Parathyroid adenoma (tissue), 2 donors: ENCODE data around the gene DRAM1.

Source experiments
- H2AFZ ChIP-seq: fragments of 300-600 bp; sonication (generic); one replicate; pipeline ENCODE4 v1.7.0; 2017; ENCODE audit warnings: antibody characterized with exemption, mild to moderate bottlenecking
- H3K27ac ChIP-seq: fragments of 300-600 bp; sonication (generic); one replicate; pipeline ENCODE4 v1.7.0; 2017
- H3K27me3 ChIP-seq: fragments of 300-600 bp; sonication (generic); one replicate; pipeline ENCODE4 v1.7.0; 2017; ENCODE audit warnings: low read length; ENCODE audit not compliant: control insufficient read depth, insufficient read depth
- H3K36me3 ChIP-seq: fragments of 300-600 bp; sonication (generic); one replicate; pipeline ENCODE4 v1.7.0; 2017; ENCODE audit warnings: low read length; ENCODE audit not compliant: control insufficient read depth, insufficient read depth
- H3K4me1 ChIP-seq: fragments of 300-600 bp; sonication (generic); one replicate; pipeline ENCODE4 v1.7.0; 2017; ENCODE audit warnings: control low read depth
- H3K4me2 ChIP-seq: fragments of 300-600 bp; sonication (generic); one replicate; pipeline ENCODE4 v1.7.0; 2017; ENCODE audit warnings: low read length
- H3K4me3 ChIP-seq: fragments of 300-600 bp; sonication (generic); one replicate; pipeline ENCODE4 v1.7.0; 2017; ENCODE audit warnings: low read depth, low read length
- H3K79me2 ChIP-seq: fragments of 300-600 bp; sonication (generic); one replicate; pipeline ENCODE4 v1.7.0; 2017; ENCODE audit warnings: control low read depth
- H3K9ac ChIP-seq: fragments of 300-600 bp; sonication (generic); one replicate; pipeline ENCODE4 v1.7.0; 2017; ENCODE audit warnings: mild to moderate bottlenecking
- H3K9me3 ChIP-seq: fragments of 300-600 bp; sonication (generic); one replicate; pipeline ENCODE4 v1.7.0; 2017; ENCODE audit warnings: low read length; ENCODE audit not compliant: control insufficient read depth
- TF ChIP-seq, protein P1 (sequence below): fragments of 300-600 bp; sonication (generic); IDR thresholded peaks from one replicate; pipeline ENCODE4 v1.7.0; 2017; ENCODE audit warnings: antibody characterized with exemption, mild to moderate bottlenecking
- donor health status: primary hyperparathyroidism.

The DRAM1 gene

DNA sequence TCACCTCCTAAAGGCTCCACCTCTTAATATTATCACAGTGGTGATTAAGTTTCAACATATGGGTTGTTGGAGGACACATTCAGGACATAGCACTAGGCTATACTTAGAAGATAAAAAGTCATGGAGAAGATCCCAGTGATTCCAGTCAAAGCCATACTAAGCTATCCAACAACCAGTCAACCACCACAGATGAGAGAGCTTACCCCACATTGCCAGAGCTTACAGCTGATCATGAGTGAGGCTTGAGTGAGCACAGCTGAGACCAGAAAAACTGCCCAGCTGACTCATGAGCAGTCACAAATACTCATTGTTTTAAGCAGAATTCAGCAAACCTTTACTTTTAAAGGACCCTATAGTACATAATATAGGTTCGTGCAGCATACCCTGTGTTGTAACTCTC is 85.1 kb downstream of the DRAM1 start:
- no peaks in the 10 kb centered on the region for H3K36me3 ChIP-seq
- H3K9ac ChIP-seq, result no peak overlapping the region
- TF ChIP-seq, protein P1, sequence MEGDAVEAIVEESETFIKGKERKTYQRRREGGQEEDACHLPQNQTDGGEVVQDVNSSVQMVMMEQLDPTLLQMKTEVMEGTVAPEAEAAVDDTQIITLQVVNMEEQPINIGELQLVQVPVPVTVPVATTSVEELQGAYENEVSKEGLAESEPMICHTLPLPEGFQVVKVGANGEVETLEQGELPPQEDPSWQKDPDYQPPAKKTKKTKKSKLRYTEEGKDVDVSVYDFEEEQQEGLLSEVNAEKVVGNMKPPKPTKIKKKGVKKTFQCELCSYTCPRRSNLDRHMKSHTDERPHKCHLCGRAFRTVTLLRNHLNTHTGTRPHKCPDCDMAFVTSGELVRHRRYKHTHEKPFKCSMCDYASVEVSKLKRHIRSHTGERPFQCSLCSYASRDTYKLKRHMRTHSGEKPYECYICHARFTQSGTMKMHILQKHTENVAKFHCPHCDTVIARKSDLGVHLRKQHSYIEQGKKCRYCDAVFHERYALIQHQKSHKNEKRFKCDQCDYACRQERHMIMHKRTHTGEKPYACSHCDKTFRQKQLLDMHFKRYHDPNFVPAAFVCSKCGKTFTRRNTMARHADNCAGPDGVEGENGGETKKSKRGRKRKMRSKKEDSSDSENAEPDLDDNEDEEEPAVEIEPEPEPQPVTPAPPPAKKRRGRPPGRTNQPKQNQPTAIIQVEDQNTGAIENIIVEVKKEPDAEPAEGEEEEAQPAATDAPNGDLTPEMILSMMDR, result no peak
- H3K9me3 ChIP-seq, result no peaks in the 10 kb centered on the region
- H3K27me3 ChIP-seq, result no peaks in the 10 kb centered on the region
- no peak overlapping the region for H3K4me2 ChIP-seq
- H2AFZ ChIP-seq, result no peak overlapping the region
- no peak overlapping the region for H3K27ac ChIP-seq
- H3K4me3 ChIP-seq, result no peak overlapping the region
- no peaks in the 10 kb centered on the region for H3K79me2 ChIP-seq
- H3K4me1 ChIP-seq, result no peaks in the 10 kb centered on the region

DNA sequence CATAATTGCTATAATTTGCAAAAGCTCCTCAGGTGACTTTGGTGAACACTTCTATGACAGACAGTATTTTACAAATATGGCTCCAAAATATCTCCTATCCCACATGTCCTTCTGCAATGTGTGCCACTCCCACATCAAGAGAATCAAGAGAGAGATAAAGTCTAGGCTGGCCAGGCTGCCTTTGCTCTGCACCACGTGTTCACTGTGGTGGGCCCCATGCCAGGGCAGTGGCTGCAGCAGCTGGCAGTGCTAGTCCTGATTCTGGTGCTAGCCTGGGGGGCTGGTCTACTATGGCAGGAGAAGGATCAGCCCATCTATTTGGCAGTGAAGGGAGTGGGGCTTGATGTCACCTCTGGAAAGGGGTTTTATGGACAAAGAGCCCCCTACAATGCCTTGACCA is 86.3 kb downstream of the DRAM1 start:
- TF ChIP-seq, protein P1, result no peak
- H3K27ac ChIP-seq, result no peak overlapping the region
- H3K4me2 ChIP-seq, result no peak overlapping the region
- no peaks in the 10 kb centered on the region for H3K4me1 ChIP-seq
- H3K27me3 ChIP-seq, result no peaks in the 10 kb centered on the region
- no peak overlapping the region for H2AFZ ChIP-seq
- no peaks in the 10 kb centered on the region for H3K79me2 ChIP-seq
- no peak overlapping the region for H3K9ac ChIP-seq
- no peaks in the 10 kb centered on the region for H3K36me3 ChIP-seq
- no peaks in the 10 kb centered on the region for H3K9me3 ChIP-seq
- no peak overlapping the region for H3K4me3 ChIP-seq

DNA sequence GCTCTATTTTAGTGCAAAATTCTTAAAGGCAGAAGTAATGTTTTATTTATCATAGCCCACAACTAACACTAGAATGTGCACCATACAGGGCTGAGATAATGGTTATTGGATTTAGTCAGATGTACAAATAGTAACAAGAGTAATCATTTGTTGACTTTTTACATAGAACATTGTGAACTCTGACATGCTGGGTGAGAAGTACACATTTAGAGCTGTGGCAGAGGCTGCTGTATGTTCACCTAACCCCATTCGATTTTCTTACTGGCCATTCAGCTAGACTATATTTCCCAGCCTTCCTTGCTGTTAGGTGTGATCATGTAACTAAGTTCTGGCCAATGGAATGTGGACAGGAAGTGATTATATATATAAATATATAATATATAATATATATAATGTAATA is 89.1 kb downstream of the DRAM1 start:
- H3K27me3 ChIP-seq, result no peaks in the 10 kb centered on the region
- H3K9ac ChIP-seq, result no peak overlapping the region
- TF ChIP-seq, protein P1, result no peak
- no peaks in the 10 kb centered on the region for H3K4me1 ChIP-seq
- H2AFZ ChIP-seq, result no peak overlapping the region
- no peak overlapping the region for H3K4me3 ChIP-seq
- H3K79me2 ChIP-seq, result no peaks in the 10 kb centered on the region
- no peaks in the 10 kb centered on the region for H3K9me3 ChIP-seq
- no peak overlapping the region for H3K27ac ChIP-seq
- H3K4me2 ChIP-seq, result no peak overlapping the region
- H3K36me3 ChIP-seq, result no peaks in the 10 kb centered on the region

DNA sequence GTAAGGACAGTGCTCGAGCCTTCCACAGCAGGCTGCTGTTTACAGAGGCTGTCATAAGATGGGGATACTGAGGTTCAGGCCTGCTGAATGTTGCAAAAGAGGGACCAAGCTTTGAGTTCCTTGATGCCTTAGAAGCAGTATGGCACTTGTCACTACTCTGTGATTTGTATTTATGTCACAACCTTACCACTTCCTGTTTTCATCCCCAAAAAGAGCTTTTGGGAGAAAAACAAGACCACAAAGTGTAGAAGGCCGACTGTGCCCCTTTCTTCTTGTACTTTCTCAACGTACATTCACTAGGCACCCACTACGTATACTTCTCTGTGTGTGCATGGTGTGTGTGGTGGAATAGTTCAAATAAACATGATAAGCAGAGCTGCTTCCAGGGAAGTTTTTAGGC is 90.1 kb downstream of the DRAM1 start:
- Histone ChIP-seq H3K4me1 (no peaks in the 10 kb centered on the region), H3K27ac (no peak overlapping the region), H3K27me3 (no peaks in the 10 kb centered on the region), H3K79me2 (no peaks in the 10 kb centered on the region), H3K4me2 (no peak overlapping the region), H2AFZ (no peak overlapping the region), H3K9me3 (no peaks in the 10 kb centered on the region), H3K4me3 (no peak overlapping the region), H3K36me3 (no peaks in the 10 kb centered on the region), H3K9ac (no peak overlapping the region)
- TF ChIP-seq, protein P1, result no peak

DNA sequence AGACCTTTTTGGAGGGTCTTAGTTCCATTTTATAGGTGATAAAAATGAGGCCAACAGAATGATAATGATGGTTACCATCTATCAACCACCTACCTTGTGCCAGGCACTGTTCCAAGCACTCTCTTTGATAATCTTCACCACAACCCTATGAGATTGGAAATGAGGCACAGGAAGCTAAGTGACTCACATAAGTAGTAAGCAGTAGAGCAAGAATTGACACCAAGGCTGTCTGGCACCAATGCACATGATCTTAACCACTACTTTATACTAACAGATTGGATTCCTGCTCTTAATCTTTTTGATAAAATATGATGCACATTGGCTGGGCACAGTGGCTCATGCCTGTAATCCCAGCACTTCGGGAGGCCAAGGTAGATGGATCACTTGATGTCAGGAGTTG is 91.4 kb downstream of the DRAM1 start:
- Histone ChIP-seq H3K4me3 (no peak overlapping the region), H3K27ac (no peak overlapping the region), H3K4me1 (no peaks in the 10 kb centered on the region), H3K4me2 (no peak overlapping the region), H3K36me3 (no peaks in the 10 kb centered on the region), H3K79me2 (no peaks in the 10 kb centered on the region), H3K9ac (no peak overlapping the region), H3K27me3 (no peaks in the 10 kb centered on the region), H3K9me3 (no peaks in the 10 kb centered on the region), H2AFZ (no peak overlapping the region)
- TF ChIP-seq, protein P1, result no peak
